Mucosa of gallbladder (tissue), 1 donor: ENCODE data around the gene LPP. TPM values are rescaled to one million over a fixed set of nuclear protein-coding genes. Genes with fewer than 3 reads are reported as not detected.

ENCODE experiments used
- DNase-seq: peaks from one replicate; pipeline ENCODE4 v3.0.0-alpha.2; 2020; ENCODE audit warnings: low spot score
- total RNA-seq: library from RNA; stranded (reverse); gene quantifications from one replicate; pipeline ENCODE4 v1.2.1, GENCODE V29; 2021
- donor health status: DM: no; HTN: no; CAD: no.

LPP gene
- total RNA-seq, 1 donor from 2014 or later, result 478 TPM

- DNase-seq, result no peak
These were observed 632.5 kb downstream of the LPP start for GRCh38 chr3:188786424-188786823.

DNA sequence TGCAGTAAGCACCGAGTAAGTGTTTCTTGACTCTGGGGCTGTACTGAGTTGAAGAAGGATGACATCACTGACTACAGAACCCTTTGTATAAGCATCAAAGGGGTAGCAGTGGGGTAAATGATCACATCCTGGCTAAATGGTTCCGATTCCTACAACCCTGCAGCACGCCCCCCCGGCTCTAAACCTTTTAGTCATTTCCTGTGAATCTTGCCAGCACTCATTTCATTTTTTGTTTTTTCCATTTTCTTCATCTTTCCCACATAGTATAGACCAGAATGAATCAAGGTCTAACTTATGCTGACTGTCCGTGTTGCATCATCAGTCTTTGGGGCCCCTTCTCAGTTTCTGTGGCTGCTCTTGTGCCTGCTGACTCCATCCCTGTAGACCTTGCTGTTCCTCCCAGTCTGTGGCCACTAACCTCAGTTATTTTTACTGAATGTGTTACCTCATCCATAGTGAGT, 634.7 kb downstream of the LPP start:
- DNase-seq, result no peak

GRCh38 chr3:188789251-188789650, 635.3 kb downstream of the LPP start:
- DNase-seq, result no peak

DNA sequence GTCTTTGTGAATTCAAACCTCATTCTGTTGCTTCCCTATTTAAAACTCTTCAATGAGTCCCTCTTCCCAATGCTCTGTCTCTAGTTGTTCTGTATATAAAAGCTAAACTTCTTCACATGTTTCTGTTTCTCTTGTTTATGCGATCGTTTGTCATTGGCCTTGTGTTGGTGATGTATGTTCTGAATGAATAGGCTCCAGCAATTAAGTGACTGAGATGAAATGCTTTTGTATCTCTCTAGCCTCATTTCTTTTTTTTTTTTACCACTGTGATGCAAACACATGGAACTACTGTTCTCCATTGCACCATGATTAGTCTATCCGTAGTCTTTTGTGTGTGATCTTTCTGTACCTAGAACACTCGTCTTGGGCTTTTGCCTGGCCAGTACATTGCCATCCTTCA, 637.4 kb downstream of the LPP start:
- no peak for DNase-seq

DNA sequence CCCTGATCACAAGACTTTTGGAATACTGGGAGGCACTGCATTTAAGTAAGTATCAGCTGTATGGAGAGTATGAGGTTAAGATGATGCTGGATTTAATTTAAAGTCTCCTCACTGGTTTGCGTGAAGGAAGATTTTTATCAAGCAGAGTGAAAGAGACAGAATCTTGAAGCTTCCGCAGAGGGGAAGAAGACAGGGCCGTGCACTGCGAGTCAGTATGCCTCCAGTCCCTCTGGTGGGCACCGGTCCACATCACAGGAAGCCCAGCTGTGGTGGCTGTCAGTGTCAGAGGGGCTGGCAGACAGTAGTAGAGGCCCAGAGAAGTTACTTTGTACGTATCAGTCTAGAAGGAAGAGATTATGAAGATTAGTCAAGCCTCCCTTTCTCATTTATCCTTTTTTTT, 638.8 kb downstream of the LPP start:
- DNase-seq, result no peak

DNA sequence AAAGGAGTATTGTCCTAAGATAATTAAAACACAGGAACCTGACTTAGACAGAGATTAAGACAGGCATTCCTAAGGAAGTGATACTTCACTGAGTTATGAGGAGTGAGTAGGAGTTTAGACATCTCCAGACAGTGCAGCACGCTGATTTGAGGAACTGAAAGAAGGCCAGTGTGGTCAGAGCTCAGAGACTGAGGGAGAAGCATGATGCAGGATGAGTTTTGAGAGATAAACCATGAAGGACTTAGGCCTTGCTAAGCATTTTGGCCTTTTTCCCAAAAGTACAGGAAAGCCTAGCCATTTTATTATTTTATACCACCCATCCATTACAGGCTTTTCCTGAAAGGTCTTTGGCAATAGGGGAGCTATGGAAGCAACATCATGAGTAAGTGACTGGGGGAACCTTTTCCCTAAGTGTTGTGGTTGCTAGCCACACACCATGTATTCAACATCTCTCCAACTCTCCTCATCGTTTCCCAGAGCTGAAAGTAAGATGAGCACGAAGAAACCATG, 642.2 kb downstream of the LPP start:
- no peak for DNase-seq

DNA sequence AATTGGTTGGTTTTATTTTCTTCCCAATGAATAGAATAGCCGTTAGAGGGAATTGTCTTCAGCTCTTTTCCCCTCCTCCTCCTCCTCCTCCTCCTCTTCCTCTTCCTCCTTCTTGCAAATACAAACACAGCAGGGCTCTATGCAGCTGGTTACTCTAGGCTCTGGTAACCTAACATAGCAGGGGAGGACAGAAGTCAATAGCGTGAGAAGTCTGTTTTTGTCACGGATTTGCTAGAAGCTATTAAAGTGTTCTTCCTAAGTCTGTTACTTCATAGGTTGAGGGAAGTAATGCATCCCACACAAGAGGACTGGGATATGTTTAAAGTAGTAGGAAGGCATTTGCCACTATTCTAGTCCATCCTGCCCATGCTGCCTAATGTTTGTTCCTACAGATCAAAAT, 643.1 kb downstream of the LPP start:
- DNase-seq, result no peak

DNA sequence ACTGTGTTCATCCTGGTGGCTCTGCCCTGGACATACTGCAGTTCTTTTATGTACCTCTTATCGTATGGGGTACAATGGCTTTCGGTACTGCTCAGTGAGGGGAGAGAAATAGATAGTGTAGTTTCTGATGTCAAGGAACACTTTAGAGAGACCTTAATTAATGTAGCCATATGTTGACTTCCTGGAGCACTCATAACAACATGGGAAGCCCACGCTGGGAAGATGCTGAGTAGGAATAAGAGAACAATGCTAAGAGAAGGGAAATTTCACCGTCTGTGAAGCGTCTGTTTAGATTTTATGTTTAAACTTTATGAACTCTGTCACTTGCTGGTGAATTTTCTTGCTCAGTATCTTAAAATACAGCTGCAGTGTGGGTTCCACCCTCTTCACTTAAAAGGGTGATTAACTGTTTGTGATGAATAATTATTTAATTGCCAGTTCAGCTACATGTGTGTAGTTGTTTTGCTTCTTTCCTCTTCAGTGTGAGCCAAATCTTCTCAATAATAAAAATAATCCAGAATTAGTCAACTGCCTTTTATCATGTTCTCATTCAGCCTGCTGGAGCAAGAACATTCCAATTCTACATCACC, 644.7 kb downstream of the LPP start:
- no peak for DNase-seq

GRCh38 chr3:188801393-188801792, 647.4 kb downstream of the LPP start:
- DNase-seq, result no peak

GRCh38 chr3:188802645-188803044, 648.7 kb downstream of the LPP start:
- no peak for DNase-seq

GRCh38 chr3:188807006-188807405, 653.0 kb downstream of the LPP start:
- no peak for DNase-seq

DNA sequence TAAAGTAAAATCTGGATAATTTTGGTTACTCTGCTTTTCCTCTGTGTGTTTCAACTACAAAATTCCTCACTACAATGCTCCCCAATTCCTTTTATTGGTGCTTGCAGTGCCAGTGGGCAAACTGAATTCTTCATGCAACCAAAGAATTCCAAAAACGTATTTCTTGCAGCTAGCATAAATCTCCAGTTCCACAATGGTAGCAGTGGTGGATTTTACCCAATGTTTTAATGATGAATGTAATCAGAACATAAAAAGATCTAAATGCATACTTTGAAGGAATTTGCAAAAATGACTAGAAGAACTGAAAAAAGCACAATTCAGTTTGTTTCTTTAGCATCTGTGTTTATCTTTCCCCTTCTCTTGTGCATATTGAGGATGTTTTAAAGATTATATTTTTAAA, 658.2 kb downstream of the LPP start:
- no peak for DNase-seq

DNA sequence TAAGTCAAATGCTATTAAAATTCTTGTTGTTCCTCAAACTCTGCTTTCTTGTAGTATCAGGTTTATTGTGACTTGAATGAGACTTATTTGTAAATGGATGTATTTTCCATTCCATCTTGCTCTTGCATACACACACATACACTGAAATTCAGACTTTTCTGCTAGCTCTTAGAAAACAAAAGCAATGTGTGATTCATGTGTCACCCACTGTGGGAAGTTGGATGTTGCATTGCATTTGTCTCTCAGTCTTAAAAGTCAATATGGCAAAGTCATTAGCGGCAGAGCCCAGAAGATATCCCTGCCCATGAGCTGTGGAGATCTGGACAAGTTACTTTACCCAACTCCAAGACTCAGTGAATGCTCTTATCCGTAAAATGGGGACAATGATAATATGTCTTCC, 660.6 kb downstream of the LPP start:
- DNase-seq, result no peak

DNA sequence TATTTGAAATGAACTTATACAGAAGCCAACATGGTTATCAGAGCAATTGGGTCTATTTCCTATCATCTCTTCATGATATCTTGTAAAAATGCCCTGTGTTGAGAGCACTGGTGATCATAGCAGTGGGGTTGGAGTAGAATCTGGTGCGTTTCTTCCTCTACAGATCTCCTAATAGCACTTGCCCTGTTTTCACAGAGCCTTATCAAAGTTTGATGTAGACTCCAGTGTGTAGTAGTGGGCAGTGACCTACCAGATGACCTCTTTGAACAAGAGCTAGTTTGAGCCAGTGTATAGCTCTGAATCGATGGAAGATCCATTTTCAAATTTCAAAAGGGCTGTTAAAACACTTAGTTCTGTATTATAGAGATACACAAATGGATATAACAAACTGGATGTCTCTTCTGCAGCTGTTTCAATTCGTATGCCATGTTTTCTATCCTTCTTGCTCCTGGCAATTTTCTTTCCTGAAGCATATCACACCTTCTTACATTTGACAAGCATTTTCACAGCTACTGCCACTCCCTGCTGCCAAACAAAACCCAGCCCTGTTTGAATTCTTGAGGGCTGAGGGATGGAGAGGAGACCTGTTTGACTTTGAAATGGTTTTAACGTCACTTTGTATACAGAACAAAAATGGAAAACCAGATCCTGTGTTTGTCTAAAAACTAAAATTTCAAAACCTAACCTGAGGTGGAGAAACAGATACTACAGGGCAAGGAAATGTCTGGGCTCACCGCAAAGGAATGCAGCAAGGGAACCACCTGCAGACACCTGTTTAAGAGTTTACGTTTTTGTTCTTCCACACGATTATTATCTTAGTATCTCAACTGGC, 663.4 kb downstream of the LPP start:
- no peak for DNase-seq

- no peak for DNase-seq
These were observed 663.9 kb downstream of the LPP start for GRCh38 chr3:188817935-188818269.

GRCh38 chr3:188818282-188818681, 664.3 kb downstream of the LPP start:
- no peak for DNase-seq

DNA sequence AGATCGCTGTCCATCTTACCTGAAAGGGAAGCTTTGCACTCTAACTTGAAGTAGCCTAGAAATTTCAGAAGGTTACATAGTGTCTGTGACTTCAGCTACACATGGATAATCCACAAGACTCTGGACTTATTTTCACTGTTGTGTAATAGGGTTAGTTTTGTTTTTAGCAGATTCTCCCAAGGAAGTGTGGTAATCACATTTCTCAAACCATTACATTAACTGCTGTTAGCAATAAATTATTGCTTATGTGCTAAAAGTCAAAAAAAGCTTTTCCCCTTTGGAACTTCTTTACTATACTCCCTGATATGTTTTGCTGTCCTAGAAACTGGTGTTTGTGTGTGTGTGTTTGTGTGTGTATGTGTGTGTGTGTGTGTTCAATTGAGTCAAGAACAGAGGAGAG, 666.0 kb downstream of the LPP start:
- no peak for DNase-seq

DNA sequence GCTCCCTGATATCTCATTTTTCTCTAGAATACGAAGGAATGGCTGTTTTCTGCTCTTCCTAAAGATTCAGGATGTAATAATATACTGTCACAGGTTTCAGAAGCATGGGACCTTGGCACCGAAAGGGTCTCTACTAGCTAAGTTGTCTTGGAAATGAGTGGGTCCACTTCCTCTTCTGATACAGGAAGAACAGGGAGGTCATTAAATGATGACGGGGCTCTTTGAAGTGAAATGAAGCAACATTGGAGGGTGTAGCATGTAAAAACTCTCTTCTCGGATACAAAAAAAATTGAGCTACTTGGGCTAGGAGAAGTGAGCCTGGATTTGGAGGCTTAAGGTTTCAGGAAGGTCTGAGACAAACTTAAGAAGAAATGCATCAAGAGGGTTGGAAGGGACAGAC, 668.0 kb downstream of the LPP start:
- no peak for DNase-seq

GRCh38 chr3:188822411-188822810, 668.5 kb downstream of the LPP start:
- no peak for DNase-seq

DNA sequence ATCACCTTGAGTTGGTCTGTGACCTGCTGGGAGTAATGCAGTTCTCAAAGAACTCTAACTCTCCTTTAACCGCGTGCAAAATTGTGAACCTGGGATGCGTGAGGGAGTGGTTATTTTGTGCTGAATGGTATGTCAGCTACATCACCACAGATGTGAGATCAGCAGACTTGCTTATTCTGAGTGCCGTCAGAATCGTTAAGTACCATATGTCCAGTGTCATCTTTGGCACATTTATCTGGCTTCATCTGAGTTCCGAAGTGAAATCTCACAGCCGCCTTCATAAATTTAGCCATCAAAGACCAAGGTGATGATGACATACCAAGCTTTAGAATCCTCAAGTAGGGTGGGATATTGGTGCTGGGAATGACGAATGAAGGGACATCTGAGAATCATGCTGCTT, 670.6 kb downstream of the LPP start:
- DNase-seq, result no peak

GRCh38 chr3:188825901-188826300, 671.9 kb downstream of the LPP start:
- no peak for DNase-seq

GRCh38 chr3:188826574-188826973, 672.6 kb downstream of the LPP start:
- DNase-seq, result no peak

GRCh38 chr3:188827103-188827502, 673.1 kb downstream of the LPP start:
- no peak for DNase-seq

- no peak for DNase-seq
These were observed 673.6 kb downstream of the LPP start for GRCh38 chr3:188827576-188827975.
